ENCODE data around the gene PTPRK.

PTPRK gene

DNA sequence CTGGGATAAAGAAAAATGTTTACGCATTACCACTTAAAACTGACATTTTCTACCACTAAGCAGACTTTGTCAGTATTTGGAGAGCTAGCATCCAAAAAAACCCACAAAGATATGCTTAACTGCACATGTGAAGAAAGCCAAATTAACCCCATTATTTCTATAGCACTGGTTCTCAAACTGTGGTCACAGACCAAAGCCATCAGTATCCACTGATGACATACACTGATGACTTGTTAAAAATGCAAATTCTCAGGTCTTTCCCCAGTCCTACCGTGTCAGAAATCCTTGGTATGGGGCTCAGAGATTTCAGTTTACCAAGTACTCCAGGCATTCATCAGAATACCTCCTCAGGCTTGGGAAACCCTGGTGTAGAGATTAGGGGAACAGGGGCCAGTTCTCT lies 230.2 kb downstream of the PTPRK start:
- DNase-seq (ENCODE audit: low read depth, low spot score), result no peak

DNA sequence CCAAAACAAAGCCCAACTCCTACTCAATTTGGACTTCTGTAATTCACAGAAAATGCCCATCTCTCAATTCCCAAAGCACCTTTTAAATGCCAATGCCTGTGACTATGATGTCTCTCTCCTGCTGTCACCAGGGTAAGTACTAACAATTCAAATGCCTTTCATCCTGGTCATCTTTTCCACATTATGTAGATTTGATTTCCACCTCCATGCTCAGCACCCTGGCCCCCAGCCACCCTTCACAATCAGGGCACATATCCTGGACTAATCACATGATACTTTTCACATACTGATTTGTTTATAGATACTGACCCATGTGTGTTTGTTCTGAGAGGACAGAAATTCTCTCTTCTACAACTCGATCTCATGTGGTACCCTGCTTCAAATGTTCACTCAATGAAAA lies 236.3 kb downstream of the PTPRK start:
- DNase-seq (ENCODE audit: low read depth, low spot score), result no peak

DNA sequence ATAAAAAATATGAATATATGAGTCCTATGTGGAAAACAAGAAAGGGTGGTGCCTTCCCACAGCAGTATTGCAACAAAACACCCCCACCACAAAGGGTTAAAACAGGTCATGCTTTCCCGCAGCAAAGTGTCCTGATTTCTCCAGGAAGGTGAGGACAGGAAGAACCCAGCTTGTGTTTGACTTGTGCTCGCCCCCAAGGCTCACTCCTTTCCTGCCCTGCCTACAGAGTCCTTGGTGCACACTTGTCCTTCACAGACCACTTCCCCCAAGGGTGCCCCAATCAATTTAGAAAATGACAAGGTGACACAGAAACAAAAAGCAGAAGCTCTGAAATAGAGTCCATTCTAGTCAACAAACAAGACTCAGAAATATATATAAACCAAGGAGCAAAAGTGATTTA lies 237.4 kb downstream of the PTPRK start:
- no peak for DNase-seq (ENCODE audit: low read depth, low spot score)

DNA sequence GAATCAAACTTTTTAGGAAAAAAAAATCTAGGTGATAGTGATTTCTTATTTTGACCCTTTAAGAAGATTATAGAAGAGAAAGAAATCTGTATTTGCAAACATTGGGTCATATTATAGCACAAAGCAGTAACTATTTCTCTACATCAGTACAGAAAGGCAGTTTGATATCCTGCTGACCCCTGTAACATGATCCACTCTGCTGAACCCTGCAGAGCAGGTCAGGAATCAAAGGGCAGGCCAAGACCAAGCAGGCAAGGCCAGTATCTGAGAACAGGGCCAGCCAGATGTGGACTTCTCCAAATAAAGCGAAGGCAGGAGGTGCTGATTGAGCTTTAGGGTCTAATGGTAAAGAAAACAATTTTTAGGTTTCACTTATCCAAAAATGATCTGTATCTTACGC lies 239.4 kb downstream of the PTPRK start:
- DNase-seq (ENCODE audit: low read depth, low spot score), result no peak

DNA sequence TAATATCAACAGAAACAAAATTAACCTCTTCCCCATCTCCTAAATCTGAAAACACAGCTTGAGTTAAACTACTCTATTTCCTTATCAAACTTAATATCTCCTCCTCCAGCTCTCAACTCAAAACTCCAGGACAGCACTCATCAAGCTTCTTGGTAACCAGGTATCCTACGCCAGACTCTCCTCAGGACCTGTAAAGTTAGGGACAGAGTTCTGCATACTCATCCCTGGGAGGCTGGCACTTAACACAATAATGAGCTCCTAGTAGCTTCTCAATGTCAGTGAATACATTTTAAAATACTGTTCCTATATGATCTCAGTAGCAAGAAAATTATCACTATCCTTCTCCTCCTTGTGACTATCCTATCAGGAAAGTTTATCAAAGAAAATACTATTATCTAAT lies 240.3 kb downstream of the PTPRK start:
- DNase-seq (ENCODE audit: low read depth, low spot score), result no peak

DNA sequence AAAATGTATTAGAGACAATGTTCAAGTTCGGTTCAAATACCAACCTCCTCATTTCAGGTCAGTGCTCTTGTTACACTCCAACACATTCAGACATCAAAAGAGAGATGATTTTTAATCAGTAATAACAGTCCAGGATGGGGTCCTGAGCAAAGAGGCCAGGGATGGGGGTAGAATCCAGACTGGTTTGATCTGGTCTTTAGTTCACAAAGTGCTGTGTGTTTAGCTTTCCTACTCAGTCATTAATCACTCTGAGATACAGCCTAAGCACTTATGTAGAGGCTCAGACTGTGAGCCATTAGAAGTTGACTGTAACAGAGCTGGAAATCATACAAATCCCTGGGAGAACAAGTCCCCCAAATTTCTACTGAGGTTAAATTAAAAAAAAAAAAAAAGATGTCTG lies 241.6 kb downstream of the PTPRK start:
- DNase-seq (ENCODE audit: low read depth, low spot score), result no peak

DNA sequence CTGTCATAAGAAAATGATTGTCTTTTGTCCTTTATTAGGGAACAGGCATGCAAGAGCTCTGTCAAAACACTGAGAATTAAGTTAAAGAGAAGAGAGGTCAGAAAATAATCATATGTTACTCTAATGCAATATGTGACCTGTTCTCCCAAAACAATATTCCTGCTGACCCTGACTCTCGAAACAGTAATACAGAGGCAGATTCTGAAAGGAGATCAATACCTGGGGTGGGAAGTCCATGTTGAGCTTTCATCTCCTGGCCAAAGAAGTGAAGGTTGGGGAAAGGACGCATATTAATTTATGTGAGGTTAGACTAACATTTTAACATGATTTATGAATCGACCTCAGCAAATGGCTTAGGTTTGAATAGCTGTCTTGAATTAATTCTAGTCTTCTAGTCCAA lies 243.0 kb downstream of the PTPRK start:
- DNase-seq (ENCODE audit: low read depth, low spot score), result no peak

DNA sequence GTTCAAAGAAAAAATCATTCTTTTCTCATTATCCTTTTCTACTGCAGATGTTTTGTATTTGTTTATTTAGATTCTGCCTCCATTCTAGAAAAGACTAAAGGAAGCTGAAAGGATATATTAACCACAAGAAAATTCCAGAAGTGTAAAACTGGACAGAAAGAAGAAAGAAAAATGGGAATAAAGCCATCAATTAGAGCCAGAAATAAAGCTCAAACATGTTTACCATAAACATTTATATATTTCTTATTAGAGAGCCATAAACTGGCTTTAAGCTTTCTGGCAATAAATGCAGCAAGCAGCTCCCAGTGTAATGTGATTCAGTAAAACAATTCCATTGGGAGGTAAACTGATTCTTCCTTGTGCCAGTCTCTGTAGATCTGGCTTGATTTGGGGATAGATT lies 244.1 kb downstream of the PTPRK start:
- no peak for DNase-seq (ENCODE audit: low read depth, low spot score)

DNA sequence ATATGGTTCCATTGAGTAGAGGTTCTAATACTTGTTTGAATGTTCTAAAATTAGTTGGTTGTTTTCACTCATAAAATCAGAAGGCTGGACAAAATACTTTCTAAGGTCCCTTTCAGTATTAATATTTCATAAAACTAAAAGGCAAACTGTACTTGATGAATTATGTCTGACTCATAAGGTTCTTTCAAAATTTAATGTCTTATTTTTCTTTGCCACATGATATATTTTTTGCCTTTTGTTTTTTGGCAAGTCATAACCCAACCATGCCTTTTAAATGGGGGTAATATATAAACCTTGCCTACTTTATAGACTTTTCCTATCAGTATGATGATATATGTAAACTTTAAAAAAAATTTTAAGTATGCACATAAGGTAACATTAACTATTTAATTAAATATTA lies 244.7 kb downstream of the PTPRK start:
- no peak for DNase-seq (ENCODE audit: low read depth, low spot score)

DNA sequence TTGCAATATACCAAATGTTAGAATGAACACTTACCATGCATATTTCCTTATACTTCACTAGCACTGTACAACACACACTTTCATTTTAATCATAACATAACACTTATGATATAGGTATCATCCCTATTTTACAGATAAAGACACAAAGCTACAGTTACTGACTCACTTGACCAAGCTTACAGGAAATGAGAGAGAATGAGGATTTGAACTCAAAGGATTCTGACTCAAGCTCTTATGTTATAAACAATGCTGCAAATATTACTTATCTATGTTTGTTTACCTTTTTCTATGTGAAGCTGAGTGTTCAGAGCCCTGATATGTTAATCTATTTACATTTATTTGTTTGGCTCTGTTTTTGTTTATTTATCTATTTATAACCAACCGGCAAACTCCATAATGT lies 245.4 kb downstream of the PTPRK start:
- no peak for DNase-seq (ENCODE audit: low read depth, low spot score)

DNA sequence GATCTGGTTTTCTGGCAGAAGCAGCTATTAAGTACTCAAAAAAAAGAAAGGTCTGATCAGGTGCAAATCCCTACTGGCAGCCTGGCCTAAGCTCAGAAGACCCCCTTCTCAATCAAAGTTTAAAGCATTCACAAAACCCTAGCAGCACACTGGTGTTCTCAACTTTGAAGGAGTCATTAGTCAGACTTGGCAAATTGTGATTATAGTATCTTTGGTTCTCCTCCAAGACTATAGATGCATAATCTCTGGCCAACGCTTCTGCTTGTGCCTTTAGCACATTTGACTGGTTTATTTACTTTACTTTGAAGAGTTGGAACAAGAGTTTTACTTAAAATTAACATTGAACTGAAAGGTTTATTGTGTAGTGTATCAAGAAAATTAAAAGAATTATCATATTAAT lies 248.9 kb downstream of the PTPRK start:
- no peak for DNase-seq (ENCODE audit: low read depth, low spot score)

DNA sequence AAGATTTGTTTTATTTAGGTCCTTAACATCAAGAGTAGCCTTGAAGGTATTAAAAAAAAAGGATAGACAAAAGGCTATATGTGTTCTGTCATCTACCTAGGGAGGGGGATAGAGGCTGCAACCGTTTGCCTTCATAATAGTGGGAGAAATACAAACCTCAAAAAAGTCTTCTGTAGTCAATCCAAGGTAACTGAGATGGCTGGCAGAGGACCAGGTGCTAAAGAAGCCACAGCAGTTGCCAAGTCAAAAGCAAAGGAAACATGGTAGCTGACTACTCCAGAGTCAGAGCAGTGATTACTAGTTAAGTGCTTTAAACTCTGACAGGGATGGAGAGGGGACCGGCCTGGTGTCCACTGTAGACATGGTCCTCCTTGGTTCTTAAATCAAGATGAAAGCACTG lies 249.4 kb downstream of the PTPRK start:
- DNase-seq (ENCODE audit: low read depth, low spot score), result no peak

DNA sequence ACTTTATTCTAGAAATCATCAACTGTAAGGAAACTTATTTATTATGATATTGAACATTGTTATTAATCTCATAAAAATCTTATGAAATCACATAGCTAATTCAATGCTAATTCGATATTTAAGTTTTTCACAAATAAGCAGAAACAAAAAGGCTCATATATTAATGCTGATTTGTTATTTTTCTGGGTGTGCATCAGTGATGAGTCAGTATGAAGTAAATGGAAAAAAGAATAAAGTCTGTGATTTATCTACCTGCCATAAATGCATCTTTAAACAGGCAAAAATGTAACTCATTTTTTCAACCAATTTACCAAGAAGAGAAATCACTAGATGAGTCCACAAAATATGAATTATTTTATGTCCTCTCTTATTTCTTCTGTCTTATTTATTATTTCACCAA lies 253.5 kb downstream of the PTPRK start:
- no peak for DNase-seq (ENCODE audit: low read depth, low spot score)

DNA sequence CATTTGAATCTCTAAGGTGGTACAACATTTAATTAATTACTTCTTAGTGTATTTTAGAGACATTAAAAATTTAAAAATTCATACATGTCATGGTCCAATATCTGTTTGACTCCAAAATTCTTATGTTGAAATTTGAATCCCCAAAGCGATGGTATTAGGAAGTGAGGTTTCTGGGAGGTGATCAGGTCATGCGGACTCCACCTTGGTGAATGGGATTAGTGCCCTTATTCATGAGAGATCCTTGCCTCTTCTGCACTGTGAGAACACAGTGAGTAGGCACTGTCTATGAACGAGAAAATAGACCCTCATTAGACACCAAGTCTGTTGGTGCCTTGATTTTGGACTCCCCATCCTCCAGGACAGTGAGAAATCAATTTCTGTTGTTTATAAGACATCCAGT lies 254.7 kb downstream of the PTPRK start:
- DNase-seq (ENCODE audit: low read depth, low spot score), result no peak

DNA sequence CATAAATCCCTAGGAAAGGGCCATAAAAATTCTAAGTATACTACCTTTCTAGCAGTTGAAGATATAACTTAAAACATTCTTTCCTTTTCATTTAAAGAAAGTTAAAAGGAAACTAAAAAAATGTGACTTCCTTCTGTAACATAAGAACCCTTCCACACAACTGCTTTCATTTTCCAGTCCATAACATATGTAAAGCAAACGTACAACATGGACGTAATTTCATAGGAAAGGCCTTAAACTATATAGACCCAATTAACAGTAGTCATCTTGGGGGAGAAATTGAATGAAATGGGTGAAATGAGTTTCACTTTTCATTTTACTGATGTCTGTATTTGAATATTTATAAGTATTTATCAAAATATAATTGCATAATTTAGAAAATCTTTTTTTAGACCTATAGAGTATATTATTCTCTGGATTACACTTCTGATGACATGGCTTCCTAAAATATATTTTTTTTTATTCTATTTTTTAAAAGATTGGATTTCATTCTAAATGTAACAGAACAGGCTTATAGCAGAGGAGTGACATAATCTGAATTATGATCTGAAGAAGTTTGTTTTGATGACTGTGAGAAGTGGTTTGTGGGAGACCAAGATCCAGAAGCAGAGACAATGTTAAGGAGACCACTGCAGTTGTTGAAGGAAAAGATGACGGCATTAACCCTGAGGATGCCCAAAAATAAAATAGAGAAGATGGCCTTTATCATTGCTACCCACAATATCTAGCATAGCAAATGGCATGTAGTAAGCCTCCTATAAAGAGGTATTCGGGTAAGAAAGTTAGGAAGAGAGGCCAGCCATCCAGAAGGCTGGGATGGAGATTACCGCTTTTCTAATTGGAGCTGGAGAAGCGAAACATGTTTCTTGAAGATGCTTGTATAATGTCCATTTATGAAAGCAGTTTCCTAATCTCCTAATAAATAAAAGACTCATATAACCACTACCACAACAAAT lies 260.4 kb downstream of the PTPRK start:
- DNase-seq (ENCODE audit: low read depth, low spot score), result no peak

DNA sequence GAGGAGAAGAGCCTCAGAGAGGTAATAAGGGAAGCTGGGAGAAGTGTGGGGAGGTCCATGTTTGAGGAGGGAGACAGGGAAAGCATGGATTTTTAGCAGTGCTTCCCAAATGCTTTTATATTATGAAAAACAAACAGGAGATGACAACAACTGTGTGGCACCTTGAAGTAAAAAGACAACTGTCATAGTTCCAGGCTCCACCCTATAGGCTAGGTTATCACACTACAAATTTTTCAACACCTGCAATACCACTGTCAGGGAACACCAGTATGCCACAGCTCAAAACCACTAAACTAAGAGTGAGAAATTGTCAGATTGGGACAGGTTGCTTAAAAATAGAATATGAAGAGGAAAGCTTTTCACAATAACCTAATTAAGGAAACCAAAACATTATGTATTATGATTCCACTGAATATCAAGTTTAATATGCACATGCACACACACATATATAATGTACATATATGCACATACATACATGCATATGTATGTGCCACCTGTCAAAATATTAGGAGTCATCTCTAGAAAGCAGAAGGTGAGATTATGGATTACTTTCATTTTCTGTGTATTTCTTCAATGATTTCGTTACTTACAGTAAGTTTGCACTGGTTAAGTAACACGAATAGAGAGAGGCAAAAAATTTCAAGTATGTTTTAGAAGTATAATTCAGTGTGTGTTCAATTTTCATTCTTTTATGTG lies 261.2 kb downstream of the PTPRK start:
- DNase-seq (ENCODE audit: low read depth, low spot score), result no peak

DNA sequence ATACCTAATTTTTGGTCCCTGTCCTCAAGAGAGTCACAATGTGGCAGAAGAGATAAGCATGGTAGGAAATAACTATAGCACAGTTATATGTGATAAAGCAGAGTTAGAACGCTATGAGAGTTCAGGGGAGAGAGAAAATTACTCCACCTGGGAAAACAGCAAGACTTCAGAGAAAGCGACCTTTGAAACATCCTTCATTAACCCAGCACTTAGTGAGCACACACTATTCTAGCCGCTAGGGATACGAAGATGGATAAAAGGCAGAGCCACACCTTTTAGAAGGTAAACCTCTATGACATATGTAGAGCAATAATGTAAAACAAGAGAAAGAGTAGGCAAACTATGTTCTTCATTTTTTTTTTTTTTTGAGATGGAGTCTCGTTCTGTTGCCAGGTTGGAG lies 264.3 kb downstream of the PTPRK start:
- no peak for DNase-seq (ENCODE audit: low read depth, low spot score)

DNA sequence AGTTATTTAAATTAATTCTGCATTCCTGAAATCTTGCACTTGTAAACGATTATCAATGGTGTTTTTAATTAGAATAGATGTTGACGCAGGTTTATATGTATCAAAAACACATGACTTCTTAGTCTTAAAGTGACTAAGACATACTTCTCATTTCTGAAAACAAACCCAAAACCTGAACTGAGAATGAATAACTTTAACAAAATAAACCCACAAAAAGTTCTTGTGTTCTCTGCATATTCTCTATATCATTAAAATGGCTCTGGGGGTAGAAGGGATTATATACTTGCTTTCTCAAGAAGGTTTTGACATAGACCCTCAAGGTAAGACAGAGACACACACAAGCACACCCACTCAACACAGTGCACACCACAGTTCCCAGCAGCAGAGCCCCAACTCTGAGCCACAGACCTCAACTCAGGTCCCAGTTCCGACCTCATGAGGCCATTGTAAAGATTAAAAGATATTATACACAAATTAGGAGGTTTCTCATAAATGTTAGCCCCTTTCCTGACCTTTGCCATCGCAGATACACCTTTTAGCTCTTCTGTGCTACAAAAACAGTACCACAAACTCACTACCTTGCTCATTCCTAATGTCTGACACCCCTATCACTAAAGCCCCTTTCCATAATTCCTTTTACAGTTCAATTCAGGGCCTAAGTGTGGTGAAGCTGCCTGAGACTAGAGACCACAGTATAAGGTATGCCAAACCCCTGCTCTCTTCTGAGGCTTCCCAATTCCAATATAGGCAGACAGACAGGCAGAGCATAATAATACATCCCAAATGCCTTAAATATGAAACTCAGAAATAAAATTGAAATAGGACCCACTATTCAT lies 267.8 kb downstream of the PTPRK start:
- DNase-seq (ENCODE audit: low read depth, low spot score), result no peak

DNA sequence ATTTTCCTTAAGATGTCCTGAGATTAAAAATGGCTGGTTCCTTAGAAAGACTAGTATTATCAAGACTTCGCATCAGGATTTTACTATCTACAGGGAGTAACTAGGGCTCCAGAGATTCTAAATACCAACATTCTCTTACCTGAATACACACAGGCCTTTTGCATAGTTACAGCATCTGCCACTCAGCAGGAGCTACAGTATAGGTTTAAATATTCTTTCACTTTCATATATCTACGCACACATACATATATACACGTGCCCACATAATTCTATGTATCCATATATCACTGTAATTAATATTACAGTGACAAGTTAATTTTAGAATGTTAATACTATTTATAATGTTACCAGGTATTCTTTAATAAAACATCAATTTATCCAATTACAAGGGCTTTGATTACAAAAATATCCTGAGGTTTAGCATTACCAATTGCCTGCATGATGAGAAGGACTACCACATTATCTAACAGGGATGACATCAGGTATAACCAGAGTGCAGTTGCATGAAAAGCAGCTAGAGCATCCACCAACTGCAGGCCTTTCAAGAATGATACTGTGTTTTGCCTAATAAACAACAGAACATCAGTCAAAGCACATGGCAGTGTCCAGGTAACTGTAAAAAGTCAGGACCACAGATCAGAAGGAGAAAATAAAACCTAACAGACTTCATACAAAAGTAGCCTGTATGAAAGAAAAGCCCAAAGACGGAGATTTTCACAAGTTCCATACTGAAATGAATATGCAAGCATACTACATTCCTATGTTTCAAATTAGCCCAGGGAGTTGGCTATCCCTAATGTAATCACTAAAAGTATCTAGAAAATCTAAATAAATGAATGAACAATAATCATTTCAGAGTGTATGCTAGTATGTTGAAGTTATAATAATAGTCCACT lies 268.7 kb downstream of the PTPRK start:
- no peak for DNase-seq (ENCODE audit: low read depth, low spot score)

DNA sequence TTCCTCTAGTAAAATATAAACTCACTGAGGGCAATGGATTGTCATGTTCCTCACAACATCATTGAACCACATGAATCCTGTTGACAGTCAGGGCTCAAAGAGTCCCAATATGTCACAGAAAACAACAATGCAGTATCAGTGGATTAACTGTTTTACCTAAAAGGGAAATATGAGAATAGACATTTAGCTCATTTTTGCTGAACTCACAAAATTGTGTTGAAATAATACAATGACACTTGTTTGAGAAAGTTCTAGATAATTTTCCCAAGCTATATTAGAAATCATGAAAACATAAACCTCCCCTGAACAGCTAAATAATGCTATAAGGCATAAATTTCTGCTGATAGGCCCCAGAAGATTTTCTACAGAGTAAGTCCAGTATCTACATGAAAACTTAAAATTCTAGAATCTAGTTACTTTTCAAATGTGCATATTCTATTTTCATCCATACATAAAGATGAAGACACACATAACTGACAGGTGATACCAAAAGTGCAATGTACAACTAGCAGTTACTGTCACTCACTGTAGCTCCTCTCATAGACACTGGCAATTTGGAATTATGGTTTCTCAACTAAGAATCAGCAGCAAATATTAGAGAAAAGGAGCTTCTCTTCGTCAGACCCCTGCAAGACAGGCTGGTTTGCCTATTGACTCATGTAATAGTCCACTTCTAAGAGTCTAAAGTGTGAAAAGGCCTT lies 269.9 kb downstream of the PTPRK start:
- no peak for DNase-seq (ENCODE audit: low read depth, low spot score)

DNA sequence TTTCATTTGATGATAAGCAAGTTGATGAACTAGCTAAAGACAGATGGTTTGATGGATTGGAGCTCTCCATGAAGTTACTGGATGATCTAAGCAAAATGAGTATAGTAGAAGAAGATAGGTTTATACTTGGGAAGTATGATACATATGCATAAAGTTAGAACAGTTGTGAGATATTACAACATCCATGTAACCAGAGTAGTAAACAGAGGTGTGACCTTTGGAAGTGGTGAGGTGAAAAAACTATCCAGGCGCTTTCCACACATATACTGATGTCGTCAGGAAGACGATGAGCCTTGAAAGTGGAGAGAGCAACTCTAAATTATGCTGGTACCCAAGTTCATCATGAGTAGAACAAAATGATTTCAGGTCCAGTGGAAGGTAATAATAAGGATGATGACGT lies 271.0 kb downstream of the PTPRK start:
- no peak for DNase-seq (ENCODE audit: low read depth, low spot score)

Measured in activated naive CD8-positive, alpha-beta T cell treated with anti-CD3 and anti-CD28 coated beads, Interleukin-2, amount 50 U/mL, for 16 hours (primary cell).